ENCODE measurements around the gene ANKRD13A. TPM values are rescaled to one million over a fixed set of nuclear protein-coding genes. Genes with fewer than 3 reads are reported as not detected.

ANKRD13A gene
- total RNA-seq, 1 donor from 2014 or later = 37.6 TPM

GRCh38 chr12:110012659-110013058 is 13.4 kb downstream of the ANKRD13A start:
- H3K27me3 Mint-ChIP-seq (ENCODE audit: low read depth) = no peaks in the 10 kb centered on the region
- H3K9me3 Mint-ChIP-seq (ENCODE audit: low read depth) = no peaks in the 10 kb centered on the region
- H3K4me1 Mint-ChIP-seq (ENCODE audit: low read depth) = no peaks in the 10 kb centered on the region
- TF ChIP-seq CTCF (IDR thresholded peaks at IDR 0.05) = no peak
- DNase-seq (ENCODE audit: low spot score) = no peak
- peaks cover 8% of the 10 kb centered on the region for H3K36me3 Mint-ChIP-seq (ENCODE audit: low read depth)
- no peak overlapping the region for H3K4me3 Mint-ChIP-seq (ENCODE audit: unreplicated experiment)
- no peak overlapping the region for H3K27ac Mint-ChIP-seq (ENCODE audit: unreplicated experiment)

DNA sequence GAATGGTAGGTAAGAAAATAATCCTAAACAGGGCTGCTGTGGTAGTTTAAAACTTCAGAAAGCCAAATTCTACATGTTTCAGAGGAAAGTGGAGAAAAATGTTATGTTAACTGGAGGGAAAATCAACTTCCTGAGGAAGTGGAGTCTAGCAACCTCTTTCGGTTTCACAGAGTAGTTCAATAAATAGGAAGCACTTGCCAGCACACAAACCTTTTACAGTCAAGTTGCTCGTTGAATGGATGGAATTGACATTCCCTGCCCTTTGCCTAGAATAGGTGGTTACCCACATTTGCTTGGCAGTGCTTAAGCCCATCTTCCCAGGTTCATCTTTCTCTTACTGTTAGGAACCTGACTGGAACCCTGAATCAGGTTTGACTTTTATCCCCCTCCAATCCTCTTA is 15.9 kb downstream of the ANKRD13A start:
- no peaks in the 10 kb centered on the region for H3K27me3 Mint-ChIP-seq (ENCODE audit: low read depth)
- no peak for DNase-seq (ENCODE audit: low spot score)
- peaks cover 20% of the 10 kb centered on the region for H3K36me3 Mint-ChIP-seq (ENCODE audit: low read depth)
- no peak overlapping the region for H3K4me3 Mint-ChIP-seq (ENCODE audit: unreplicated experiment)
- H3K4me1 Mint-ChIP-seq (ENCODE audit: low read depth) = no peaks in the 10 kb centered on the region
- H3K9me3 Mint-ChIP-seq (ENCODE audit: low read depth) = no peaks in the 10 kb centered on the region
- no peak for TF ChIP-seq CTCF (IDR thresholded peaks at IDR 0.05)
- H3K27ac Mint-ChIP-seq (ENCODE audit: unreplicated experiment) = no peak overlapping the region

DNA sequence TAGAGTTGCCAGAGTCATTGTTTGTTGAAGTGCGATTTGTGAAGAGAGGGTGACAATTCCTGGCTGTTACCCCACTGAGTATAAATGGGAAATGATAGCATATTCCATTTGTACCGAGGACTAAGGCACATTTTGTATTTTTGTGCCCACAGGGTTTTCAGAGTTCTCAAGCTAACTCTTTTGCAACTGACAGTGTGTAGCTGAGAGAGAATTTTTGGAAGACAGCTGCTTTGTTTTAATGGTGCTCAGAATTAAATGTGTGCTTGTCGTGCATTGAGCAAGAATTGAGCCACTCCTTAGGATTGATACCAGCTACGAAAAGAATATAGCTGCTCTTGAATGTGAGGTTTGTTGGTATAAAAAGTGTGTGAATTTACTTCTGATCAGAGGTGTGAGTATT is 21.7 kb downstream of the ANKRD13A start:
- Mint-ChIP-seq H3K9me3 (ENCODE audit: low read depth) (no peaks in the 10 kb centered on the region), H3K4me1 (ENCODE audit: low read depth) (peaks cover 24% of the 10 kb centered on the region), H3K4me3 (ENCODE audit: unreplicated experiment) (no peak overlapping the region), H3K27me3 (ENCODE audit: low read depth) (no peaks in the 10 kb centered on the region), H3K27ac (ENCODE audit: unreplicated experiment) (no peak overlapping the region), H3K36me3 (ENCODE audit: low read depth) (peaks cover 14% of the 10 kb centered on the region)
- DNase-seq (ENCODE audit: low spot score) = no peak
- TF ChIP-seq CTCF (IDR thresholded peaks at IDR 0.05) = no peak

DNA sequence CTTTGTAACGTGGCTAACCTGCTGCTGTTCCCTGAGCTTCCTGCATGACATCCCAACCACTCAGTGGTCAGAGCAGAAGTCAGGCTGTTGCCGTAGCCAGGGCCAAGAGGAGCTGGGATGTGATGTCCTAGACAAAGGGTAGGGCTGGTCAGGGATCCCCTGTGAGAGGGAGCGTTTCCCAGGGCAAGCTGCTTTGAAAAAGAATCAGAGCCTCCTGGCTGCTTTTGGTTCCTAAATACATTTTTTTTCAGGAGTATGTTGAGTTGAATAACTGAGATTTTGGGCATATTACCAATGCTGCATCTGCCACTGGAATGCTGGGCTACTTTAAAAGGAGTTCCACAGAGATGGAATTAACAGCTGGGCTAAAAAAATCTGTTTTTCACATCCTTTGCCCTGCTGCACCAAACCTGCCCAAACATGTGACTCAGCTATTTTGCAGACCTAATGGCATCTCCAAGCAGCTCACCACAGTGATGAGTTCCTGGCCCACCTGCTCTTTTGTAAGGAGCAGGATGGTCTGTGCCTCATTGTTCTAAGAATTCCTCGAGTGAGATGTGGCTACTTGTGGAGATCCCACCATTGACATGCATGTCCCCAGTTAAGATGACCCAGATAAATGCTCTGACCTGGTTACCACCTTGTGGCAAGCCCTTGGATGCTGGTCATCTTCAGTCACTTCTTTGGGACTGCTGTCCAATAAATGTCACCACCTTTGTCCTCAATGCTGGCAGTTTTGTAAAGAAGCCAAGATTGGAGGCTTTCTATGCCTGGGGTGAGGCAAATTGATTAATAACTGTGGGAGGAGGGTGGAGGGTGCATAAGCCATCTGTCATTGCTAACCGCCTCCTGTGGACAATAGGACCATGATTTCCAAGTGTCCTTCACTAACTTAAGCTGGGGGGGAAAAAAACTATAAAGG is 24.1 kb downstream of the ANKRD13A start:
- no peak overlapping the region for H3K4me3 Mint-ChIP-seq (ENCODE audit: unreplicated experiment)
- TF ChIP-seq CTCF (IDR thresholded peaks at IDR 0.05) = no peak
- no peaks in the 10 kb centered on the region for H3K9me3 Mint-ChIP-seq (ENCODE audit: low read depth)
- H3K36me3 Mint-ChIP-seq (ENCODE audit: low read depth) = peaks cover 19% of the 10 kb centered on the region
- no peak for DNase-seq (ENCODE audit: low spot score)
- H3K27ac Mint-ChIP-seq (ENCODE audit: unreplicated experiment) = peak overlapping the region; percentile 13
- H3K4me1 Mint-ChIP-seq (ENCODE audit: low read depth) = peaks cover 24% of the 10 kb centered on the region
- no peaks in the 10 kb centered on the region for H3K27me3 Mint-ChIP-seq (ENCODE audit: low read depth)

- Mint-ChIP-seq H3K27ac (ENCODE audit: unreplicated experiment) (peak overlapping the region; percentile 54), H3K4me1 (ENCODE audit: low read depth) (peaks cover 24% of the 10 kb centered on the region)
These were observed 24.8 kb downstream of the ANKRD13A start for GRCh38 chr12:110024051-110024450.

More at GRCh38 chr12:110024051-110024450, 24.8 kb downstream of the ANKRD13A start:
- Mint-ChIP-seq H3K9me3 (ENCODE audit: low read depth) (no peaks in the 10 kb centered on the region), H3K4me3 (ENCODE audit: unreplicated experiment) (no peak overlapping the region), H3K27me3 (ENCODE audit: low read depth) (no peaks in the 10 kb centered on the region), H3K36me3 (ENCODE audit: low read depth) (peaks cover 17% of the 10 kb centered on the region)
- no peak for DNase-seq (ENCODE audit: low spot score)
- TF ChIP-seq CTCF (IDR thresholded peaks at IDR 0.05) = no peak
